Activated T-cell treated with anti-CD3 and anti-CD28 coated beads, Interleukin-2, amount 50 U/mL, for 4 hours (primary cell): ENCODE measurements around the gene FLACC1. TPM values are rescaled to one million over a fixed set of nuclear protein-coding genes. Genes with fewer than 3 reads are reported as not detected.

Source experiments
- ATAC-seq, 2 donors: fragments of 200-7000 bp; cut with Tn5 transposase; one replicate each; pipeline ENCODE4 v1.10.0; 2021
- DNase-seq: peaks from one replicate; pipeline ENCODE4 v3.0.0-alpha.2; 2020
- H3K27me3 Mint-ChIP-seq: one replicate; pipeline ENCODE4 v1.8.0; 2021; ENCODE audit warnings: low read depth, mixed read lengths
- H3K36me3 Mint-ChIP-seq: one replicate; pipeline ENCODE4 v1.8.0; 2022; ENCODE audit warnings: mixed read lengths; ENCODE audit not compliant: insufficient read depth
- H3K4me1 Mint-ChIP-seq: one replicate; pipeline ENCODE4 v1.8.0; 2021; ENCODE audit warnings: low read depth, mixed read lengths
- H3K4me3 Mint-ChIP-seq: one replicate; pipeline ENCODE4 v1.8.0; 2021; ENCODE audit warnings: mild to moderate bottlenecking, moderate library complexity, mixed read lengths
- H3K9me3 Mint-ChIP-seq: one replicate; pipeline ENCODE4 v1.8.0; 2021; ENCODE audit warnings: mixed read lengths
- total RNA-seq, 3 donors: library from RNA; stranded (reverse); gene quantifications; one replicate each; pipeline ENCODE4 v1.2.1, GENCODE V29; 2021

The FLACC1 gene
- total RNA-seq, 3 donors from 2014 or later: 0.63 to 1.5 (median 0.87) TPM

- H3K4me3 Mint-ChIP-seq: no peak overlapping the region
- no peaks in the 10 kb centered on the region for H3K27me3 Mint-ChIP-seq
- no peaks in the 10 kb centered on the region for H3K9me3 Mint-ChIP-seq
- peaks cover 60% of the 10 kb centered on the region for H3K36me3 Mint-ChIP-seq
- ATAC-seq (no peak), DNase-seq (no peak)
- H3K4me1 Mint-ChIP-seq: peaks cover 47% of the 10 kb centered on the region
Observed at GRCh38 chr2:201276511-201276910, 80.6 kb downstream of the FLACC1 start.

GRCh38 chr2:201275990-201276389, 81.2 kb downstream of the FLACC1 start:
- H3K27me3 Mint-ChIP-seq: no peaks in the 10 kb centered on the region
- H3K9me3 Mint-ChIP-seq: no peaks in the 10 kb centered on the region
- no peak for ATAC-seq
- H3K4me1 Mint-ChIP-seq: peaks cover 53% of the 10 kb centered on the region
- H3K36me3 Mint-ChIP-seq: peaks cover 65% of the 10 kb centered on the region
- no peak for DNase-seq
- no peak overlapping the region for H3K4me3 Mint-ChIP-seq

GRCh38 chr2:201275069-201275468, 82.1 kb downstream of the FLACC1 start:
- H3K4me1 Mint-ChIP-seq: peaks cover 56% of the 10 kb centered on the region
- H3K9me3 Mint-ChIP-seq: no peaks in the 10 kb centered on the region
- ATAC-seq (no peak), DNase-seq (no peak)
- H3K27me3 Mint-ChIP-seq: no peaks in the 10 kb centered on the region
- H3K4me3 Mint-ChIP-seq: no peak overlapping the region
- peaks cover 62% of the 10 kb centered on the region for H3K36me3 Mint-ChIP-seq

- H3K36me3 Mint-ChIP-seq: peaks cover 62% of the 10 kb centered on the region
- no peak overlapping the region for H3K4me3 Mint-ChIP-seq
- DNase-seq (no peak), ATAC-seq (peak; percentile 72 to 80)
- no peaks in the 10 kb centered on the region for H3K27me3 Mint-ChIP-seq
- H3K4me1 Mint-ChIP-seq: peaks cover 61% of the 10 kb centered on the region
- no peaks in the 10 kb centered on the region for H3K9me3 Mint-ChIP-seq
Observed at GRCh38 chr2:201273330-201273983, 83.7 kb downstream of the FLACC1 start.

- Mint-ChIP-seq H3K27me3 (no peaks in the 10 kb centered on the region), H3K4me1 (peaks cover 69% of the 10 kb centered on the region), H3K4me3 (peak overlapping the region; percentile 12), H3K36me3 (peaks cover 69% of the 10 kb centered on the region), H3K9me3 (no peaks in the 10 kb centered on the region)
- ATAC-seq (no peak), DNase-seq (no peak)
Observed at GRCh38 chr2:201271917-201272316, 85.2 kb downstream of the FLACC1 start.

GRCh38 chr2:201270293-201271001, 86.7 kb downstream of the FLACC1 start:
- no peaks in the 10 kb centered on the region for H3K27me3 Mint-ChIP-seq
- no peak overlapping the region for H3K4me3 Mint-ChIP-seq

GRCh38 chr2:201269764-201270163, 87.4 kb downstream of the FLACC1 start:
- DNase-seq: no peak
- Mint-ChIP-seq H3K36me3 (peaks cover 62% of the 10 kb centered on the region), H3K27me3 (no peaks in the 10 kb centered on the region), H3K4me1 (peaks cover 87% of the 10 kb centered on the region), H3K4me3 (no peak overlapping the region), H3K9me3 (no peaks in the 10 kb centered on the region)
- ATAC-seq: no peak

More at GRCh38 chr2:201270293-201271001, 86.7 kb downstream of the FLACC1 start:
- no peak for ATAC-seq
- peaks cover 84% of the 10 kb centered on the region for H3K4me1 Mint-ChIP-seq
- peaks cover 66% of the 10 kb centered on the region for H3K36me3 Mint-ChIP-seq
- no peak for DNase-seq
- no peaks in the 10 kb centered on the region for H3K9me3 Mint-ChIP-seq

- no peaks in the 10 kb centered on the region for H3K9me3 Mint-ChIP-seq
Observed at GRCh38 chr2:201267278-201268030, 89.7 kb downstream of the FLACC1 start.

GRCh38 chr2:201266629-201267028, 90.5 kb downstream of the FLACC1 start:
- H3K4me1 Mint-ChIP-seq: peaks cover 90% of the 10 kb centered on the region
- peak overlapping the region; percentile 54 for H3K4me3 Mint-ChIP-seq
- H3K36me3 Mint-ChIP-seq: peaks cover 38% of the 10 kb centered on the region
- no peak for ATAC-seq
- DNase-seq: no peak
- H3K9me3 Mint-ChIP-seq: no peaks in the 10 kb centered on the region
- H3K27me3 Mint-ChIP-seq: no peaks in the 10 kb centered on the region

More at GRCh38 chr2:201267278-201268030, 89.7 kb downstream of the FLACC1 start:
- Mint-ChIP-seq H3K4me1 (peaks cover 94% of the 10 kb centered on the region), H3K4me3 (peak overlapping the region; percentile 27), H3K27me3 (no peaks in the 10 kb centered on the region), H3K36me3 (peaks cover 45% of the 10 kb centered on the region)
- no peak for DNase-seq
- ATAC-seq: peak; percentile 17 to 36

GRCh38 chr2:201264472-201265173, 92.5 kb downstream of the FLACC1 start:
- DNase-seq (no peak), ATAC-seq (no peak)
- Mint-ChIP-seq H3K4me1 (peaks cover 84% of the 10 kb centered on the region), H3K36me3 (peaks cover 29% of the 10 kb centered on the region), H3K9me3 (no peaks in the 10 kb centered on the region), H3K27me3 (no peaks in the 10 kb centered on the region), H3K4me3 (peak overlapping the region; percentile 79)

- ATAC-seq (peak in 1 of 2 donors; percentile 26), DNase-seq (no peak)
- Mint-ChIP-seq H3K27me3 (no peaks in the 10 kb centered on the region), H3K4me1 (peaks cover 83% of the 10 kb centered on the region), H3K9me3 (no peaks in the 10 kb centered on the region), H3K36me3 (peaks cover 21% of the 10 kb centered on the region), H3K4me3 (peak overlapping the region; percentile 79)
Observed at GRCh38 chr2:201263779-201264178, 93.4 kb downstream of the FLACC1 start.

- Mint-ChIP-seq H3K4me1 (peaks cover 87% of the 10 kb centered on the region), H3K4me3 (peak overlapping the region; percentile 79), H3K36me3 (peaks cover 19% of the 10 kb centered on the region), H3K27me3 (no peaks in the 10 kb centered on the region), H3K9me3 (no peaks in the 10 kb centered on the region)
- peak; percentile 50 to 56 for ATAC-seq
- no peak for DNase-seq
Observed at GRCh38 chr2:201262718-201263117, 94.4 kb downstream of the FLACC1 start.

GRCh38 chr2:201261906-201262305, 95.2 kb downstream of the FLACC1 start:
- ATAC-seq: no peak
- no peak for DNase-seq
- H3K9me3 Mint-ChIP-seq: no peaks in the 10 kb centered on the region
- peak overlapping the region; percentile 89 for H3K4me3 Mint-ChIP-seq
- H3K4me1 Mint-ChIP-seq: peaks cover 88% of the 10 kb centered on the region
- H3K27me3 Mint-ChIP-seq: no peaks in the 10 kb centered on the region
- H3K36me3 Mint-ChIP-seq: peaks cover 12% of the 10 kb centered on the region

GRCh38 chr2:201261471-201261870, 95.7 kb downstream of the FLACC1 start:
- DNase-seq (peak; percentile 30), ATAC-seq (no peak)
- Mint-ChIP-seq H3K4me1 (peaks cover 88% of the 10 kb centered on the region), H3K36me3 (peaks cover 10% of the 10 kb centered on the region), H3K9me3 (no peaks in the 10 kb centered on the region), H3K4me3 (peak overlapping the region; percentile 89), H3K27me3 (no peaks in the 10 kb centered on the region)
